Ascending aorta (tissue), 2 donors: ENCODE measurements around the gene TDG. TPM values are rescaled to one million over a fixed set of nuclear protein-coding genes. Genes with fewer than 3 reads are reported as not detected.

Experiments used
- DNase-seq, 2 donors: peaks; one replicate each; pipeline ENCODE4 v3.0.0-alpha.2; 2019; ENCODE audit warnings: low spot score in 2 of 2
- H3K27ac ChIP-seq, 2 donors: fragments of 200-600 bp; sonication (generic); one replicate each; pipeline ENCODE4 v1.5.1; 2016 to 2017; ENCODE audit warnings: mild to moderate bottlenecking in 1 of 2
- H3K27me3 ChIP-seq: fragments of 200-600 bp; sonication (generic); one replicate; pipeline ENCODE4 v1.5.1; 2017
- H3K36me3 ChIP-seq, 2 donors: fragments of 200-600 bp; sonication (generic); one replicate each; pipeline ENCODE4 v1.5.1; 2016
- H3K4me1 ChIP-seq, 2 donors: fragments of 200-600 bp; sonication (generic); one replicate each; pipeline ENCODE4 v1.5.1; 2016 to 2017; ENCODE audit warnings: mild to moderate bottlenecking in 1 of 2
- H3K4me3 ChIP-seq, 2 donors: fragments of 200-600 bp; sonication (generic); one replicate each; pipeline ENCODE4 v1.5.1; 2016 to 2017; ENCODE audit warnings: mild to moderate bottlenecking in 1 of 2
- H3K9me3 ChIP-seq, 2 donors: fragments of 200-600 bp; sonication (generic); one replicate each; pipeline ENCODE4 v1.5.1; 2016
- intact Hi-C: fragments of 100-400 bp; cut with DNase I; formaldehyde crosslinking; loops from one replicate; pipeline ENCODE4 v1.15.1; 2023
- total RNA-seq: library from RNA; depleted of rRNA; stranded (reverse); fragments of >200 nt; gene quantifications from one replicate; pipeline ENCODE4 v1.1.0, GENCODE V29; 2016
- TF ChIP-seq, protein P1 (sequence below), 3 experiments: fragments of 200-600 bp in 2 of 3; fragments of 450-650 bp in 1 of 3; sonication (generic) in 2 of 3; IDR thresholded peaks; one replicate each; pipeline ENCODE4 v1.5.1; 2016 to 2019; ENCODE audit warnings: antibody characterized with exemption in 3 of 3, mild to moderate bottlenecking in 1 of 3, moderate library complexity in 1 of 3

The TDG gene
- total RNA-seq, 1 donor from 2014 or later: 11.8 TPM

DNA sequence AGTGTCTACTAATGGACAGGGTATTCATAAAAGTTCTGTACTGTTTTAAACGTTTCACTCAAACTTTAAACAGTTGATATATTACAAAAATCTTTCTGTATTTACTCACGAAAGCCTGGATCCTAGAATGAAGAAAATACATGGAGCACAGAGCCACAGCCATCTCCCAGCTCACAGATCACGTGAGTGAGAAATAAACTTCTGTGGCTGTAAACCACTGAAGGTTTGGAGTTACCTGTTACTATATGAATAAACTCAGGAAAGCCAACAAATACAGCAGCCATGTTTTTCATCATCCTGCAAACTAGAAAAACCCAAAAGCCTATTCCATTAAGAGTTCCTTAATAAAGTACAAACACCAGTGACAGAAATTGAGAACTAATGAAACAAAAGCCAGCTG lies 867 bp upstream of the TDG start:
- intact Hi-C loops: loop anchor here (1.0 to 2.0 kb wide), 3 partner anchors 8 to 100 kb away; partner anchors contain the start of genes HCFC2 and HSP90B1
- Histone ChIP-seq H3K9me3 (no peaks in the 10 kb centered on the region), H3K36me3 (no peaks in the 10 kb centered on the region), H3K4me3 (peak overlapping the region; percentile 77 to 81), H3K27ac (peak overlapping the region; percentile 93 to 95), H3K4me1 (peaks cover 4 to 46% of the 10 kb centered on the region in 2 donors), H3K27me3 (no peaks in the 10 kb centered on the region)
- TF ChIP-seq, protein P1, sequence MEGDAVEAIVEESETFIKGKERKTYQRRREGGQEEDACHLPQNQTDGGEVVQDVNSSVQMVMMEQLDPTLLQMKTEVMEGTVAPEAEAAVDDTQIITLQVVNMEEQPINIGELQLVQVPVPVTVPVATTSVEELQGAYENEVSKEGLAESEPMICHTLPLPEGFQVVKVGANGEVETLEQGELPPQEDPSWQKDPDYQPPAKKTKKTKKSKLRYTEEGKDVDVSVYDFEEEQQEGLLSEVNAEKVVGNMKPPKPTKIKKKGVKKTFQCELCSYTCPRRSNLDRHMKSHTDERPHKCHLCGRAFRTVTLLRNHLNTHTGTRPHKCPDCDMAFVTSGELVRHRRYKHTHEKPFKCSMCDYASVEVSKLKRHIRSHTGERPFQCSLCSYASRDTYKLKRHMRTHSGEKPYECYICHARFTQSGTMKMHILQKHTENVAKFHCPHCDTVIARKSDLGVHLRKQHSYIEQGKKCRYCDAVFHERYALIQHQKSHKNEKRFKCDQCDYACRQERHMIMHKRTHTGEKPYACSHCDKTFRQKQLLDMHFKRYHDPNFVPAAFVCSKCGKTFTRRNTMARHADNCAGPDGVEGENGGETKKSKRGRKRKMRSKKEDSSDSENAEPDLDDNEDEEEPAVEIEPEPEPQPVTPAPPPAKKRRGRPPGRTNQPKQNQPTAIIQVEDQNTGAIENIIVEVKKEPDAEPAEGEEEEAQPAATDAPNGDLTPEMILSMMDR (IDR thresholded peaks at IDR 0.05): no peak
- DNase-seq: no peak

DNA sequence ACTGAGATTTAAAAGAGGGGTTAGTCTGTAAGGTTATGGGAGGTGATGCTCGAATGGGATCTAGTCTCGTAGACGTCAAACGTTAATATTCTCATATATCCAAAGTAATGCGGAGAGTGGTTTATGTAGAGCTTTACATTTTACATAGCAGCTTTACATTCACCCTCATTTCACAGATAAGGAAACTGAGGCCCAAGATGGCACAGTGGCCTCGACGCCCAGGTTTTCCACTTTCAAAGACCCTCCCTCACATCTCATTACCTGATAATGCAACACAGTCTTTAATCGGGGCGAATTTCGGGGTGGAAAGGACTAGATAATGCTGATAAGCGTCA lies 450 bp upstream of the TDG start:
- no peak for DNase-seq
- Histone ChIP-seq H3K27me3 (no peaks in the 10 kb centered on the region), H3K4me1 (peaks cover 4 to 50% of the 10 kb centered on the region in 2 donors), H3K27ac (peak overlapping the region; percentile 93 to 95), H3K9me3 (no peaks in the 10 kb centered on the region), H3K4me3 (peak overlapping the region; percentile 77 to 81), H3K36me3 (no peaks in the 10 kb centered on the region)
- intact Hi-C loops: loop anchor here (1.0 to 2.0 kb wide), 3 partner anchors 8 to 100 kb away; partner anchors contain the start of genes HCFC2 and HSP90B1
- TF ChIP-seq, protein P1 (IDR thresholded peaks at IDR 0.05): no peak

DNA sequence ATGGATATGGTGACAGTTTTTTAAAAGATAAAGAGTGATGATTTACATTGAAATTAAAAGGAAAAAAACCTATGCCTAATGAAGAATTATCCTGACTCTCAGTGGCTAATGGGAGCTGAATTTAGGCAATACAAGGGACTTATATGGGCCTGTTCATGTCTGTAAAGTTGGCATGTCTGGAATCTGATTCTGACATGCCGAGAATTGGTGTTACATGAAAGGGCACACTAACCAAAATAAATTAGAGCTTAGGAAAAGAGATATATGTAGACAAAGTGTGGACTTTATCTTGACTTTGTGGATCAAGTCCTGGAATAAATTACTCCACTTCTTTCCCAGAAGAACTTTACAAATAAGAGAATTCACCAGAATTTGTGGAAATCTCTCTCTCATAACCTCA lies 1.1 kb downstream of the TDG start:
- peaks cover 4 to 54% of the 10 kb centered on the region in 2 donors for H3K4me1 ChIP-seq
- no peak for DNase-seq
- H3K27me3 ChIP-seq: no peaks in the 10 kb centered on the region
- TF ChIP-seq, protein P1 (IDR thresholded peaks at IDR 0.05): no peak
- H3K27ac ChIP-seq: peak overlapping the region; percentile 93 to 95
- intact Hi-C loops: loop anchor here (1.0 kb wide), 1 partner anchor 82 kb away; no protein-coding TSS in a partner anchor
- H3K36me3 ChIP-seq: peaks cover 0 to 2% of the 10 kb centered on the region in 2 donors
- no peaks in the 10 kb centered on the region for H3K9me3 ChIP-seq
- H3K4me3 ChIP-seq: peak overlapping the region; percentile 77 to 81

DNA sequence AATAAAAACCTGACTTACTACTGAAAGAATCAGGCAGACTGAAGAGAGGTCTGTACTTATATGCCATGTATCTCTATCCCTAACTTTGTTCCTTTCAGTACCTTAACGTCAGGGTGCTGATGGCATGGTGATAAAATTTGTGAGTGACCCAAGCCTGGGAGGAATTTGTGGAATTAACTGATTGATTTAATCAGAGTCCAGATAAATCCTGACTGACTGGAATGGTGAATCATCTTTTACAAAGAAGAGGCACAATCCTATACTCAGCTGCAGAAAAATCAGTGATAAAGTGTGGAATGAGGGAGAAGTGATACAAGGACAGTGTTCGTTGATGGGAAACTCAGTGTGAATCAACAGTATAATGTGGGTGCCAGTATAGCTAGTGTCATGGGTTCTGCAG lies 3.7 kb downstream of the TDG start:
- TF ChIP-seq, protein P1 (IDR thresholded peaks at IDR 0.05): no peak
- no peak overlapping the region for H3K4me3 ChIP-seq
- H3K36me3 ChIP-seq: peaks cover 0 to 3% of the 10 kb centered on the region in 2 donors
- no peak overlapping the region for H3K27ac ChIP-seq
- no peaks in the 10 kb centered on the region for H3K9me3 ChIP-seq
- peaks cover 2 to 43% of the 10 kb centered on the region in 2 donors for H3K4me1 ChIP-seq
- no peaks in the 10 kb centered on the region for H3K27me3 ChIP-seq
- intact Hi-C loops: no loop called here
- DNase-seq: no peak

DNA sequence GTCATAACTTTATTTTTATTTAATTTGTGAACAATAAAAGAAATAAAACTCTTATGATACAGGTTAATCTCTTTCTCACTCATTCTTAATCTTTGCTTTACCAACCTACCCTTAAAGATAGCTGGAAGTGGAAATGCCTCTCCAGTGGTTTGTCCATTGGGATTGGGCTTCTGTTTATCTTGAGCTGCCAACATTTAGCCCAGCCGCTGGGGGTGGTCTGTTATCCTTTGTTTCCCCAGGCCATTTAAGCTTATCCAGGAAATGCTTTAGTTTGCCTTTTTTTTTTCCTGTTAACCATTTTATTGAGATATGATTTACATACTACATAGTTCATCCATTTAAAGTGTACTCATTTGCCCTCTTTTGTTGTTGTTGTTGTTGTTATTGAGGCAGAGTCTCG lies 8.2 kb downstream of the TDG start:
- peaks cover 0 to 17% of the 10 kb centered on the region in 2 donors for H3K4me1 ChIP-seq

More for the DNA sequence above, 8.2 kb downstream of the TDG start:
- intact Hi-C loops: no loop called here
- Histone ChIP-seq H3K27me3 (no peaks in the 10 kb centered on the region), H3K9me3 (no peaks in the 10 kb centered on the region), H3K4me3 (no peak overlapping the region), H3K36me3 (peaks cover 23 to 24% of the 10 kb centered on the region in 2 donors), H3K27ac (no peak overlapping the region)
- TF ChIP-seq, protein P1 (IDR thresholded peaks at IDR 0.05): no peak
- no peak for DNase-seq
